GM18520 (cell line): ENCODE measurements around the gene HEXIM1.
A peak's percentile ranks its signal among the peaks of the same experiment; 100 is the strongest.

Source experiments
- ATAC-seq: cut with Tn5 transposase; IDR thresholded peaks from one replicate; pipeline ENCODE4 v1.9.1; 2021; ENCODE audit not compliant: unreplicated experiment

HEXIM1 gene

DNA sequence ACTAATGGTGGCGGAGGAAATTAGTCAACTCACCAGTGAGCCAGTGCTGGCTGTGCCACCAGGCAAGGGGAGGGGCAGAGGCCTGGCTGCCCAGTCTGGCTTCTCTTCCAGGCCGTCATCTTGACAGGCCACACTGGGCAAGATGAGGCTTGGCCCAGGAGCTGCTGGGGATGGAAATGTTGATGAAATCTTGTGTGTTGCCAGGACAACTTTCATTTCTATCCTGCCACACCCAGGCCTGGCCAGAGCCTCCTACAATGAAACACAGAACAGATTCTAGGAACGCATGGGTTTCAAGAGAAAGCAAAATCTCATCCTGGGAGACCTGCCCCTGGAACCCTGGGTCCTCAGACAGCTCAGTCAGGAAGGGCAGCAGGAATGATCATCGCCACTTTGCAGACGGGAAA, 22.7 kb downstream of the HEXIM1 start:
- ATAC-seq: no peak

DNA sequence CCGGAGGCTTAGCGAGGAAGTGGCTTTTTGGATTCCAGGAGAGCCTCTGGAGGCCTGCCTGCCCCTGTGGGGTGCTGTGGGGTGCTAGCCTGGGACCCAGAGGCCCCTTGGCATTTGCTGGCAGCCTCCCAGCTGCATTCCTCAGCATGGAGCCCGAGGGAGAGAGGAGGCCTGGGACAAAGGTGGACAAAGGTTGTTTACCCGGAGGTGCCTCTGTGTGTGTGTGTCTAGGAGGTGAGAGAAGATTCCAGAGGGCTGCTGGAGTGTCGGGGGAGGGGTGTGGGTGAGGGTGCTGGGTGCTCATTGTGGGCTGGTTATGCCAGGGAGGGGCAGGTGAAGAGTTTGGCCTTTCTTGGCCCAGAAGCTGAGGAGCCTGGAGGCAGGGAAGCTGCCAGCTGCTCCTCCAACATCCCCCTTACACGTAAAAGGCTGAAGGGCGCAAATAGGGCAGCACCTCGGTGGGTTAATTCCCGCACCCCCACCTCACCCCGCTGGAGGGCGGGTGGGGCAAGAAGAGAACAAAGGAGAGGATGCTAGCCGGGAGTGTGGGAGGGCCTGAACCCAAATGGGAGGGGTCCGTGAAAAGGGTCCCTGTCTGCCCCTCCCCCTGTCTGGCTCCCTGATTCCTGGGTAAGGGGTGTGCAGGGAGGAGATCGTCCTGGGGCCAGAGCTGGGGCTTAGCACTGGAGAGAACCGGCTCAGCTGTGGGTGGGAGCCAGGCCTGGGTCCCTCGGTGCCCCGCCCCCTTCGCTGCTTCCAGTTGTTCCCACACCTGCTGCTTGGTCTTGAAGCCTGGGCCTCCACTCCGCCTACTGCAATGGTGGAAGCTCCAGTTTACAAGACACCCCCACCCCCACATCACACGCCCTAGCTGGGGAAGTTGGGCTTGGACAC, 23.3 kb downstream of the HEXIM1 start:
- no peak for ATAC-seq

DNA sequence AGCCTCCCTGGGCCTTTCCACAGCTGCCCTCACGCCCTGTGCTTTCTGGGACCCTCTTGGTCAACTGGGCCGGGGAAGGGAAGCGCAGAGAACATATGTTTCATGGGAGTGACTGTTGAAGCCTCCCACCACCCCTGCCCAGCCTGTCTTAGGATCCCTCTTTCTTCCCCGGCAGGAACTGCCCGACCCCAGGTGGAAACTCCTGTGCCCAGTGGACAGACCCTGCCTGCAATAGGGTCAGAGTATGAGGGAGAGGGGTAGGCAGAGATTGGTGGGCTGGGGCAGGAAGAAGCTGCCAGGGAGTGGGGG, 23.9 kb downstream of the HEXIM1 start:
- ATAC-seq: no peak

DNA sequence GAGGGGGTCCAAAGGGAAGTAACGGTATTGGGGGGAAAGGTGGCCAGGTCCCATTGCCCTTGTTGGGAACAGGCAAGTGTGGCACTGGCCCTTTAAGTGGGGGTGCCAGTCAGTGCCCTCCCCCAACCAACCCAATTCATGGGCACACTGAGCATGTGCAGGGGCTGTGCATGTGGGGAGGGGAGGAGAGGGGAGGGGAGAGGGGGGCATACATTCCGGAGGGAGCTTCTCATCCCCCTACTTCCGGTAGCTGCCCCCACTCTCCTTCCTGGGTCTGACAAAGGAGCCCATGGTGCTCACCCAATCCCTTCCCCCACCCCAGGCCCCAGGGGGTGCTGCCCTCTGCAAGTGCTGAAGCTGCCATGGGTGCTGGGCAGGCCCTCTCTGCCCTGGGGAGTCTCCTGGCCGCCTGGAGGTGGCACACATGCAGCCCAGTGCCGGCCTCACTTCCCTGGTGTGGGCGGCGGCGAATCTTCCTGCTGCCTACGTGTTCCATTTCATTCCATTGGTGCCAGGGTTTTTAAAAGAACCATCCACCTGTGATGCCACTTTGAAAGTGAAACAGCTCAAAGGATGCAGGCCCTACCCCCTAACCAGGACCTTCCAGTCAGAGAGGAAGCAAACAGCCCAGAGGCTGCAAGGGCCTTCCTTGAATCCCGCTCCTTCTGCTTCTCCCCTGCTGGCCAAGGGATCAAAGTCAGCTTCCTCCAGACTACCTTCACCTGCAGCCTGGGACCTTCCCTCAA, 24.4 kb downstream of the HEXIM1 start:
- no peak for ATAC-seq

DNA sequence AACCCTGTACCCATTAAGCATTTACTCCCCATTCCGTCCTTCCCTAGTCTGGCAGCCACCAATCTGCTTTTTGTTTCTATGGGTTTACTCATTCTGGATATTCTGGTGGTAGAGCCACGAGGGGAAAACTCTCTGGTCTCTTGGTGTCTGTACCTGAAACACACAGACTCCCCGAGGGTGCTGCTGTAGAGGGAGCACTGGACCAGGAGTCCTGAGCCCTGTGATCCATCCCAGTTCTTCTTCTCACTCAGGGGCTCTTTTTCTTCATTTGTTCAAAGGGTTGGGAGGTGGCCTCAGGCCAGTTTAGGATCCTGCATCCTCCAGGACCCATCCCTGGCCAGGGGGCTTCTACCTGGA, 27.5 kb downstream of the HEXIM1 start:
- ATAC-seq: no peak

DNA sequence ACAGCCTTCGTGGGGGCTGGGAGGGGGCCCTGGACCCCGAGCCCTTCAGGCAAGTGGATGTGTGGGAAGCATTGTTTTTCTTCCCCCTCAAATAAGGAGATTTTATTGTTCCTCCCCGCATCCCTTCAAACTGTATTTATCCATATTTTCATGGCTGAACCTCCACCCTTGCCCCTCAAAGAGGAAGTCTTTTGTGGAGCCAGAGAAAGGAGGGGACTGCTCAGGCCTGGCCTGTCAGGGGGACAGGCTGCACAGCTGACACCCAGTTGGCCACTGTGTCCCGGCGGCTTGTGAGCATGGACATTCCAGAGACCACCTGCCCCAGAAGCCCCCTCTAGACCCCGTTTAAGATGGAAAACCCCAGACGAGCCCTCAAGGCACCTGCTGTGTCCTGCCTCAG, 29.3 kb downstream of the HEXIM1 start:
- no peak for ATAC-seq

DNA sequence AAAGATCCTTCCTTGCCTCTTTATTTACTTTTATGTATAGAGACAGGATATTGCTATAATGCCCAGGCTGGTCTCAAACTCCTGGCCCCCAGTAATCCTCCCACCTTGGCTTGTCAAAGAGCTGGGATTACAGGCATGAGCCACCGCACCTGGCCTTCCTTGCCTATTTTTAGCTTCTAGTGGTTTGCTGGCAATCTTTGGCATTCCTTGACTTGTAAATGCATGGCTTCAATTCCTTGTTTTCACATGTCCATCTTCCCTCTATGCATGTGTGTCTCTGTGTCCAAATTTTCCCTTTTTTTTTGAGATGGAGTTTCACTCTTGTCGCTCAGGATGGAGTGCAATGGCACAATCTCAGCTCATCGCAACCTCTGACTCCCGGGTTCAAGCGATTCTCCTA, 35.9 kb downstream of the HEXIM1 start:
- no peak for ATAC-seq

DNA sequence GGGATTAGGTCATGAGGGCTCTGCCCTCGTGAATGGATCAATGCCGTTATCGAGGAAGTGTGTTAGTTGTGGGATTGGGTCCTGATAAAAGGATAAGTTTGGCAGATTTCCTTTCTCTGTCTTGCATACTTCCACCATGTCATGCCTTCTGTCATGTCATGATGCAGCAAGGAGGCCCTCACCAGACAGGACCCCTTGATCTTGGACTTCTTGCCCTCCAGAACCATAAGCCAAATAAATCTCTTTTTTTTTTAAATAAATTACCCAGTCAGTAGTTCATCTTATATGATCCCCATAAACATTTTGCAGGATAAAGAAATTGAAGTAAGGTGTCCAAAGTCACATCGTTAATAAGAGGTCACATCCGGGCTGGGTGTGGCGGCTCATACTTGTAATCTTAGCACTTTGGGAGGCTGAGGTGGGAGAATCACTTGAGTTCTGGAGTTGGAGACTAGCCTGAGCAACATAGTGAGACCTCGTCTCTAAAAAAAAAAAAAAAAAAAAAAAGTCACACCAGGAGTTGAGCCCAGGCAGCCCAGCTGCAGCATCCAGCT, 38.6 kb downstream of the HEXIM1 start:
- no peak for ATAC-seq

DNA sequence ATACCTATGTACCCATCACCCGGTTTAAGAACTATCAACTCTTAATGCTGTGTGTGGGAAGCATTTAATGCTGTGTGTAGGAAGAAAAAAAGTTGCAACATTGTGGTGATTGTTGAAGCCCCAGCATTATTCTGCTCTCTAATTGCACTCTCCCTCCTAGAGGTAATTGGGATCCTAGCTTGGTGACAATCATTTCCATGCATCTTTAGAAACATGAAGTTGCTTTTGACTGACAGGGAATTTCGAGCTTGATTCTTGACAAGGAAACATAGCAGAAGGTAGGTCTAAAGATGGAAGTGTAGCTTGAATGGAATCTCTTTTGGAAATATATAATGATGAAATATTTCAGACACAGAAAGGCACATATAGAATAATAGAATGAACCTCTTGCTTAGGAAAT, 40.7 kb downstream of the HEXIM1 start:
- no peak for ATAC-seq

DNA sequence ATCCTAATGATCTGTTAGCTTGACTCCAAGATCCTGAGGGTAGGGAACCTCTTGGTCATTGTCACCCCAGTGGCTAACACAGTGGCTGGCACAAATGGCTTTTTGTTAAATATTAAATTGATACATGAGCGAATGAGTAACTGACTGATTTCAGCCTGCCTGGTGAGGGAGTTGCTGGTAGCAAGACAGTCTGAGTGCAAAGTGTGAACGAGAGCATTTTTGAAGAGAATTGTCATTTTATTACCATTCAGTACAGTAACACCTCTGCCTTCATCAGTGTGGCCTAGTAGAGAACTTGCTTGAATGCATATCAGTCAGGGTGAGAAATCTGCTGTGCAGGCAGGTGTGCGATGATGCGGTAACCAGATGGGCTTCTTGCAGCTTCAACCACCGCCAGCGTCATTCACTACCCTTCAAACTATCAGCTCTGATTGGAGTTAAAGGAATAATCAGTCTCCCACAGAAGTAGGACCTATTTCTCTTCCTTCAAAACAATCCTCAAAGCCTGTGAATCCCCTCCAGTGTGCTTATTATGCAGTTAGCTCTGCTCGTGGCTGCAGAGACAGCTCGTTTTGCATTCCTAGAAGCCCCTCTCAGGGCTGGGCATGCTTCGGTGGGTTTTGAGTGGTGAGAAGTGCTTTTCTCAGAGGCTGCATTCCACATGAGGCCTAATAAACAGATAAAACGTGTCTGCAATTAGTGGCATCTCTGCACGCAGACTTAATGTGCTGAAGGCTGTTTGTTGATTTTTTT, 42.4 kb downstream of the HEXIM1 start:
- ATAC-seq: no peak

DNA sequence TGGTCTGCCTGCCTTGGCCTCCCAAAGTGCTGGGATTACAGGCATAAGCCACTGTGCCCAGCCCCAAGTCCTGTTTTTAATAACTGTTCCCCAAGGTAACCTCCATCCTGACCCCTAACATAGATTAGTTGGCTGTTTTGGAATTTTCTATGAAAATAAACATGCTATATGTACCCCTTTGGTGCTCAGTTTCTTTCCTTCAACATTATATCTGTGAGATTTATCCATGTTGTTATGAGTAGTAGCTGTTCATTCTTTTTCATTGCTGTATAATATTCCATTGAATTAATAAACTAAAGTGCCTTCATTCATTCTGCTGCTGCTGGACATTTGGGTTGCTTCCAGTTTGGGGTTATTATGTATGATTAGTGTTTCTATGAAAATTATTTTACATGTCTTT, 47.1 kb downstream of the HEXIM1 start:
- ATAC-seq: no peak

DNA sequence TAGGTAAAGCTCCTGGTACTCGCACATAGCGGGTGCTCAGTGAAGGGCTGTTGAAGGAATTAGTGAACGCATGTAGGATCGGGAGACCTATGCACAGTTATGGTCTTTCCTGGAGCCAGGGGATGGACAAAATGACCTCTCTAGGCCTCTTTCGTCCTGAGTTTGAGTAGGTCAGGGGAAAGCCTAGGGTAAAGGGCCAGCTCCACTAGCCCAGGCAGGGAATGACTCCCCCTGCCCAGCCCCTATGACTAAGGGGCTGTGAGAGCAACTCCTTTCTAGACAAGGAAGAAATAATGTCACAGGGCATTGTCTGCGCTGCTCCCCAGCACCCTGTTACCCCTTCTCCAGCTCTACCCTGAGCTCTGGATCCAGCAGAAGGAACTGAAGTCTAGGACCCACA, 48.8 kb downstream of the HEXIM1 start:
- no peak for ATAC-seq

DNA sequence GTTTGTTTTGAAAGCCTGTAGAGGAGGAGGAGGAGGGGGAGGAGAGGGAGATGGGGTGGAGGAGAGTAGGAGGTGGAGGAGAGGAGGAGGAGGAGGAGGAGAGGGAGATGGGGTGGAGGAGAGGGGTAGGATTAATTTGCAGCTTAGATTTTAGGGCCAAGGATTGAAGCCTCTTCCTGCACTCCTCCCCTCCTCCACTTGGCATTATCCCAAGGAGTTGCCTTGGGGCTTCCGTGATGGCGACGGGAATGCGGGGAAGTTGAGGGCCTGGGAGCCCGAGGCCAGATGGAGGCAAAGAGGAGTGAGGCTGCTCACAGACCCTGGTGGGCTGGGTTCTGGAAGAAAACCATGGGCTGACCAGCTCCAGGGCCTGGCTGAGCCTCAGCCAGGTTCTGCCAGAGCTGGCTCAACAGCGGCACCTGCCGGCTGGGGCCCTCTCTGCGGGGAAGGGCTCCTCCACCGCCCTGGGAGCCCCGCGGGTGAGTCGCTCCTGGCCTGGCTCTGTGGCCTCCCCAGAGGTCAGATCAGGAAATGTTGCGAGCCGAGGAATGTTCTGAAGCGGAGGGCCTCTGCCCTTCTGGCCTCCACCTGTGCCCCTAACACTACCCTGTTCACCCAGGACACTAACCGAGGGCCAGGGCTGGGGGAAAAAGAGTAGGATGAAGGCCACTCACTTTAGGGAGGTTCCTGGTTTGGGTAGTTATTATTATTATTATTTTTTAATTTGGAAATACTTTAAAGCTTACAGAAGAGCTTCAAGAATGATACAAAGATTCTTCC, 49.5 kb downstream of the HEXIM1 start:
- ATAC-seq: peak; percentile 88

DNA sequence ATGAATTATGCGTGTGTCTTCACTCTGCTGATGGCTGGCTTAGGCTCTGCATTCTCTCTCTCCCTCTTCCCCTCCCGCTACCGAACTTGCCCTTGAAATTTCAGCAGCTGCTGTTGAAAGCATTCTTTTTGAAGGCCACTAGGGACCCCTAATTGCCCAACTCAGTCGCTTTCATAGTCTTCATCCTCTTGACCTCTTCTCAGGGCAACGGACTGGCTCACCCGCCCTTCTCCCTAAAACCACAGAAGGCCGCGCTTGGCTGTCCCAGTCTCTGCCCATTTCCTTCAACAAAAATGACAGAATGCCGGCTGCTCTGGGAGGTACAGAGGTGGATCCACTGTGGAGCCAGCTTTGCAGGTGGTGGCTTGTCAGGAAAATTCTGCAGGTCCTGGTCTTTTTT, 52.4 kb downstream of the HEXIM1 start:
- ATAC-seq: no peak

DNA sequence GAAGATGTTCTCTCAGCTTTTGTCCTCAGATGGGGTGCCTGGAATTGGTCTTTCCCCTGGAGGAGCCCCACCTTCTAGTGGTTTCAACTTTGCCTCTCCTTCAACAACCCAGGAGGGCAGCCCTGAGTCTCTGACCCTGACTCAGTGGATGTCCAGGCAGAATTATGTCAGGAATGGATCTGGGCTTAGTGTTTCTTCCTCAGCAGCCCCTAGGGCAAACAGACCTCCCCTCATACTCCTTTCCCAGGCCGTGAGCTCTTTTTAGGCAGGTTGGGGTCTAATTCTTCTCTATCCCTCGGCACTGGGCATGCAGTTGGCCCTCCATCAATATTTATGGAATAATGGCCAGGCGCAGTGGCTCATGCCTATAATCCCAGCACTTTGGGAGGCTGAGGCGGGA, 53.2 kb downstream of the HEXIM1 start:
- no peak for ATAC-seq
